Suppressor macrophage (primary cell): ENCODE results near the gene ZNF439.
"Not testable (repeated sequence)": the region's sequence is repeated elsewhere in the genome, so short reads cannot be mapped to it uniquely, and the experiment has no call there.

ENCODE experiments used
- DNase-seq, 4 experiments: peaks; one replicate each; pipeline ENCODE4 v3.0.0-alpha.2; 2020 to 2022
- total RNA-seq, 17 experiments: gene quantifications; one replicate each; lab custom pipeline; 2026; ENCODE audit warnings: mixed read lengths in 6 of 17, inconsistent platforms in 3 of 17; lab: John Stamatoyannopoulos, UW

The ZNF439 gene
- total RNA-seq, result 0.12 to 3.4 (median 1.3) reads per million in 17 experiments

- DNase-seq, result peak; percentile 67 to 82 (median 70)
Observed at GRCh38 chr19:11848594-11849469, at the start of gene ZNF439. Gene ZNF439, plus strand, starts transcription at chr19:11848726. Its CDS starts 142 bp downstream, at chr19:11848868.

- no peak for DNase-seq
Observed at GRCh38 chr19:11806354-11807098, 42.0 kb upstream of the ZNF439 start.

- DNase-seq, result no peak
Observed at GRCh38 chr19:11807099-11807380, 41.5 kb upstream of the ZNF439 start.

GRCh38 chr19:11813703-11814028 is 34.9 kb upstream of the ZNF439 start:
- no peak for DNase-seq

GRCh38 chr19:11814029-11814699 is 34.4 kb upstream of the ZNF439 start, which contains the start of gene ZNF440:
Gene ZNF440, plus strand, starts transcription at chr19:11814273. Its CDS starts 175 bp downstream, at chr19:11814448.
- peak; percentile 94 to 97 (median 96) for DNase-seq

- DNase-seq, result peak; percentile 29 to 56 (median 45)
Observed at GRCh38 chr19:11814700-11815035, 33.9 kb upstream of the ZNF439 start.

GRCh38 chr19:11821474-11822109 is 26.9 kb upstream of the ZNF439 start:
- peak in 3 of 4 experiments; percentile 8 to 12 (median 8) for DNase-seq

GRCh38 chr19:11828957-11829876 is 19.3 kb upstream of the ZNF439 start:
- not testable (repeated sequence) for DNase-seq

GRCh38 chr19:11832253-11832912 is 16.1 kb upstream of the ZNF439 start:
- no peak for DNase-seq

- no peak for DNase-seq
Observed at GRCh38 chr19:11833541-11833940, 15.0 kb upstream of the ZNF439 start.

- DNase-seq, result not testable (repeated sequence)
Observed at GRCh38 chr19:11835626-11836066, 12.9 kb upstream of the ZNF439 start.

GRCh38 chr19:11843722-11844121 is 4.8 kb upstream of the ZNF439 start:
- no peak for DNase-seq

- not testable (repeated sequence) for DNase-seq
Observed at GRCh38 chr19:11847615-11848014, 911 bp upstream of the ZNF439 start.

- no peak for DNase-seq
Observed at GRCh38 chr19:11848200-11848593, 329 bp upstream of the ZNF439 start.

- DNase-seq, result not testable (repeated sequence)
Observed at GRCh38 chr19:11850289-11850688, 1.8 kb downstream of the ZNF439 start.

GRCh38 chr19:11853358-11853757 is 4.8 kb downstream of the ZNF439 start:
- DNase-seq, result no peak

- no peak for DNase-seq
Observed at GRCh38 chr19:11856596-11857250, 8.2 kb downstream of the ZNF439 start.

GRCh38 chr19:11860721-11861120 is 12.2 kb downstream of the ZNF439 start:
- no peak for DNase-seq

- no peak for DNase-seq
Observed at GRCh38 chr19:11861301-11861700, 12.8 kb downstream of the ZNF439 start.

GRCh38 chr19:11867766-11868165 is 19.2 kb downstream of the ZNF439 start:
- not testable (repeated sequence) for DNase-seq
